Measurements from ENCODE around the gene SPATC1L. TPM values are rescaled to one million over a fixed set of nuclear protein-coding genes. Genes with fewer than 3 reads are reported as not detected.

SPATC1L gene
- polyA plus RNA-seq, 2 of the 4 experiments (the other 2 are of a cell fraction): 0.14 TPM; not detected in 1

- CTCF ChIA-PET: interaction anchor here (0.7 to 1.8 kb wide), 3 partner anchors 13 to 82 kb away, joined by 3 to 9 read pairs (median 4); partner anchors contain the start of gene LSS
- H3K4me1 ChIP-seq: no peaks in the 10 kb centered on the region
- TF ChIP-seq CBX2 (IDR thresholded peaks at IDR 0.05; ENCODE audit: borderline replicate concordance, low read depth) (no peak), ZFP36 (IDR thresholded peaks at IDR 0.05; ENCODE audit: borderline replicate concordance, partially characterized antibody) (no peak), PHF8 (IDR thresholded peaks at IDR 0.05; ENCODE audit: borderline replicate concordance, low read depth) (no peak), EHMT2 (IDR thresholded peaks at IDR 0.05; ENCODE audit: low read depth) (no peak), USF2 (IDR thresholded peaks at IDR 0.05) (no peak), HES2 (IDR thresholded peaks at IDR 0.05) (no peak), MAX (IDR thresholded peaks at IDR 0.05) (no peak)
- POLR2A ChIA-PET: no interaction called here
- no peaks in the 10 kb centered on the region for H3K9me3 ChIP-seq
- DNase-seq (ENCODE audit: low read depth in 1 of 2, low spot score in 1 of 2) (no peak), FAIRE-seq (no peak), ATAC-seq (no peak)
- WGBS (ENCODE audit: missing lambda C conversion rate): 100% methylated on average over 1 of the region's 60 CpGs
- H3K4me2 ChIP-seq: no peak overlapping the region
- H3K27ac ChIP-seq: no peak overlapping the region
- H3K4me3 ChIP-seq: no peak overlapping the region
Observed at GRCh38 chr21:46145840-46146691, 38.2 kb downstream of the SPATC1L start.

- no peak for TF ChIP-seq NFE2L2 (conservative IDR thresholded peaks at IDR 0.05; ENCODE audit: low read length)
- no peak for TF ChIP-seq NPAS2 (CRISPR knock-in tag; IDR thresholded peaks at IDR 0.05; ENCODE audit: borderline replicate concordance)
- TF ChIP-seq HEYL (CRISPR knock-in tag; IDR thresholded peaks at IDR 0.05): no peak
- no peak for TF ChIP-seq EP300 (IDR thresholded peaks at IDR 0.05)
- TF ChIP-seq HMGXB4 (CRISPR knock-in tag; IDR thresholded peaks at IDR 0.05; ENCODE audit: borderline replicate concordance): no peak
- no peak for TF ChIP-seq TFCP2L1 (CRISPR knock-in tag; IDR thresholded peaks at IDR 0.05)
- TF ChIP-seq ZSCAN20 (CRISPR knock-in tag; IDR thresholded peaks at IDR 0.05): no peak
- CTCF ChIA-PET: no interaction called here
- no peaks in the 10 kb centered on the region for H3K9me3 ChIP-seq
- no peaks in the 10 kb centered on the region for H3K4me1 ChIP-seq
- POLR2A ChIA-PET: no interaction called here
- FAIRE-seq (no peak), ATAC-seq (no peak), DNase-seq (ENCODE audit: low read depth in 1 of 2, low spot score in 1 of 2) (no peak)
- no peak overlapping the region for H3K27ac ChIP-seq
- WGBS (ENCODE audit: missing lambda C conversion rate): 85% methylated on average over 19 of the region's 51 CpGs
- H3K4me3 ChIP-seq: no peak overlapping the region
- H3K4me2 ChIP-seq: no peak overlapping the region
Observed at GRCh38 chr21:46145159-46145839, 39.0 kb downstream of the SPATC1L start.

- ATAC-seq (no peak), DNase-seq (ENCODE audit: low read depth in 1 of 2, low spot score in 1 of 2) (no peak), FAIRE-seq (no peak)
- no peaks in the 10 kb centered on the region for H3K9me3 ChIP-seq
- no peak overlapping the region for H3K4me3 ChIP-seq
- H3K4me2 ChIP-seq: peak overlapping the region; percentile 81; the same call in 1 of the 3 replicates
- CTCF ChIA-PET: interaction anchor here (0.8 to 2.9 kb wide), 7 partner anchors 10 to 182 kb away, joined by 3 to 34 read pairs (median 6); partner anchors contain the start of genes FTCD and MCM3AP
- H3K27ac ChIP-seq: peak overlapping the region in 1 of 2 experiments; percentile 81; a peak in 4 of 6 replicates
- POLR2A ChIA-PET: interaction anchor here (1.4 kb wide), 1 partner anchor 14 kb away, joined by 3 read pairs; no protein-coding TSS in a partner anchor
- 79% methylated on average over 2 of the region's 4 CpGs for WGBS (ENCODE audit: missing lambda C conversion rate)
- no peaks in the 10 kb centered on the region for H3K4me1 ChIP-seq
- TF ChIP-seq CHD4 (IDR thresholded peaks at IDR 0.05; ENCODE audit: borderline replicate concordance): no peak
- no peak for TF ChIP-seq ATOH8 (CRISPR knock-in tag; IDR thresholded peaks at IDR 0.05; ENCODE audit: low read depth)
- TF ChIP-seq CTCF (IDR thresholded peaks at IDR 0.05): no peak
- TF ChIP-seq HOXB13 (CRISPR knock-in tag; IDR thresholded peaks at IDR 0.05; ENCODE audit: low read depth): no peak
- TF ChIP-seq CBX8 (IDR thresholded peaks at IDR 0.05): no peak
- TF ChIP-seq REST (IDR thresholded peaks at IDR 0.05): no peak
Observed at GRCh38 chr21:46144464-46145070, 39.7 kb downstream of the SPATC1L start.
